HTERT RPE-1 (cell line): ENCODE results near the gene UPP1.
"Not testable (repeated sequence)": the region's sequence is repeated elsewhere in the genome, so short reads cannot be mapped to it uniquely, and the experiment has no call there.

Source experiments
- in situ Hi-C: fragments of 300-500 bp; cut with MboI; formaldehyde crosslinking; loops from 4 replicates; pipeline ENCODE4 v1.14.3; 2020; ENCODE audit warnings: low sequenced_read_pairs

UPP1 gene

GRCh38 chr7:48109848-48110663 lies 21.0 kb downstream of the UPP1 start:
- in situ Hi-C loops: no loop called here

GRCh38 chr7:48110868-48111267 lies 21.8 kb downstream of the UPP1 start:
- in situ Hi-C loops: no loop called here

GRCh38 chr7:48111596-48111995 lies 22.5 kb downstream of the UPP1 start:
- in situ Hi-C loops: no loop called here

- in situ Hi-C loops: no loop called here
Measured at GRCh38 chr7:48112401-48113165, 23.5 kb downstream of the UPP1 start.

- in situ Hi-C loops: no loop called here
Measured at GRCh38 chr7:48113275-48113674, 24.2 kb downstream of the UPP1 start.

GRCh38 chr7:48114115-48114514 lies 25.1 kb downstream of the UPP1 start:
- in situ Hi-C loops: no loop called here

- in situ Hi-C loops: no loop called here
Measured at GRCh38 chr7:48114589-48114988, 25.5 kb downstream of the UPP1 start.

- in situ Hi-C loops: no loop called here
Measured at GRCh38 chr7:48116043-48116442, 27.0 kb downstream of the UPP1 start.

- in situ Hi-C loops: no loop called here
Measured at GRCh38 chr7:48118041-48118440, 29.0 kb downstream of the UPP1 start.

- in situ Hi-C loops: not testable (repeated sequence)
Measured at GRCh38 chr7:48120536-48120935, 31.5 kb downstream of the UPP1 start.

GRCh38 chr7:48126037-48126436 lies 37.0 kb downstream of the UPP1 start:
- in situ Hi-C loops: no loop called here

GRCh38 chr7:48130658-48131108 lies 41.6 kb downstream of the UPP1 start:
- in situ Hi-C loops: no loop called here

GRCh38 chr7:48132792-48133191 lies 43.7 kb downstream of the UPP1 start:
- in situ Hi-C loops: no loop called here

- in situ Hi-C loops: no loop called here
Measured at GRCh38 chr7:48139459-48139858, 50.4 kb downstream of the UPP1 start.

- in situ Hi-C loops: no loop called here
Measured at GRCh38 chr7:48140001-48140681, 51.1 kb downstream of the UPP1 start.

- in situ Hi-C loops: no loop called here
Measured at GRCh38 chr7:48141521-48141920, 52.5 kb downstream of the UPP1 start.

- in situ Hi-C loops: no loop called here
Measured at GRCh38 chr7:48144291-48144768, 55.3 kb downstream of the UPP1 start.

- in situ Hi-C loops: no loop called here
Measured at GRCh38 chr7:48147078-48147591, 58.1 kb downstream of the UPP1 start.

- in situ Hi-C loops: not testable (repeated sequence)
Measured at GRCh38 chr7:48147690-48148089, 58.6 kb downstream of the UPP1 start.

- in situ Hi-C loops: no loop called here
Measured at GRCh38 chr7:48148311-48148710, 59.2 kb downstream of the UPP1 start.

- in situ Hi-C loops: no loop called here
Measured at GRCh38 chr7:48149058-48149457, 60.0 kb downstream of the UPP1 start.
